ENCODE data around the gene SOX6. TPM values are rescaled to one million over a fixed set of nuclear protein-coding genes. Genes with fewer than 3 reads are reported as not detected.

SOX6 gene
- total RNA-seq, 2 experiments from 2014 or later: 0.13 TPM; not detected in 1

- Histone ChIP-seq H3K4me2 (ENCODE audit: low read length) (no peak overlapping the region), H4K20me1 (ENCODE audit: insufficient read depth, low read length) (no peaks in the 10 kb centered on the region), H3K9me2 (ENCODE audit: insufficient read depth, low read length) (no peaks in the 10 kb centered on the region), H3K27ac (ENCODE audit: low read depth, low read length, poor library complexity, severe bottlenecking) (no peak overlapping the region), H3K79me2 (ENCODE audit: insufficient read depth, low read depth, low read length) (no peaks in the 10 kb centered on the region), H2AFZ (ENCODE audit: low read length) (no peak overlapping the region), H3K4me1 (ENCODE audit: insufficient read depth, low read length, poor library complexity, severe bottlenecking) (no peaks in the 10 kb centered on the region), H3K9me3 (ENCODE audit: low read length) (no peaks in the 10 kb centered on the region), H3K4me3 (ENCODE audit: low read depth, low read length, poor library complexity, severe bottlenecking) (no peak overlapping the region), H3K36me3 (ENCODE audit: insufficient read depth, low read length) (no peaks in the 10 kb centered on the region)
- ChIA-PET CTCF (ENCODE audit: unreplicated experiment) (no interaction called here), POLR2A (no interaction called here)
- DNase-seq (ENCODE audit: low spot score): no peak
- TF ChIP-seq CTCF (conservative IDR thresholded peaks at IDR 0.05; ENCODE audit: low read length): no peak
- no peak for TF ChIP-seq EZH2phosphoT487 (IDR thresholded peaks at IDR 0.05; ENCODE audit: borderline replicate concordance, low read depth, low read length)
- BruUV-seq (replicated peaks): no TSS peak
- intact Hi-C loops (cut with micrococcal nuclease; ENCODE audit: unreplicated experiment): no loop called here
These were observed 347.3 kb downstream of the SOX6 start for GRCh38 chr11:16009021-16009420.

GRCh38 chr11:16007514-16007913, 348.8 kb downstream of the SOX6 start:
- no peaks in the 10 kb centered on the region for H3K4me1 ChIP-seq (ENCODE audit: insufficient read depth, low read length, poor library complexity, severe bottlenecking)
- no peaks in the 10 kb centered on the region for H3K9me2 ChIP-seq (ENCODE audit: insufficient read depth, low read length)
- H3K4me2 ChIP-seq (ENCODE audit: low read length): no peak overlapping the region
- intact Hi-C loops (cut with micrococcal nuclease; ENCODE audit: unreplicated experiment): no loop called here
- H4K20me1 ChIP-seq (ENCODE audit: insufficient read depth, low read length): no peaks in the 10 kb centered on the region
- H3K36me3 ChIP-seq (ENCODE audit: insufficient read depth, low read length): no peaks in the 10 kb centered on the region
- no peak for DNase-seq (ENCODE audit: low spot score)
- no peaks in the 10 kb centered on the region for H3K9me3 ChIP-seq (ENCODE audit: low read length)
- TF ChIP-seq CTCF (conservative IDR thresholded peaks at IDR 0.05; ENCODE audit: low read length) (no peak), EZH2phosphoT487 (IDR thresholded peaks at IDR 0.05; ENCODE audit: borderline replicate concordance, low read depth, low read length) (no peak)
- CTCF ChIA-PET (ENCODE audit: unreplicated experiment): no interaction called here
- H3K27ac ChIP-seq (ENCODE audit: low read depth, low read length, poor library complexity, severe bottlenecking): no peak overlapping the region
- BruUV-seq (replicated peaks): no TSS peak
- H3K79me2 ChIP-seq (ENCODE audit: insufficient read depth, low read depth, low read length): no peaks in the 10 kb centered on the region
- no peak overlapping the region for H3K4me3 ChIP-seq (ENCODE audit: low read depth, low read length, poor library complexity, severe bottlenecking)
- POLR2A ChIA-PET: no interaction called here
- no peak overlapping the region for H2AFZ ChIP-seq (ENCODE audit: low read length)

- POLR2A ChIA-PET: interaction anchor here (0.6 kb wide), 1 partner anchor 15 kb away, joined by 3 read pairs; no protein-coding TSS in a partner anchor
- no peaks in the 10 kb centered on the region for H3K79me2 ChIP-seq (ENCODE audit: insufficient read depth, low read depth, low read length)
- CTCF ChIA-PET (ENCODE audit: unreplicated experiment): no interaction called here
These were observed 353.4 kb downstream of the SOX6 start for GRCh38 chr11:16002942-16003341.

More at GRCh38 chr11:16002942-16003341, 353.4 kb downstream of the SOX6 start:
- DNase-seq (ENCODE audit: low spot score): no peak
- H3K36me3 ChIP-seq (ENCODE audit: insufficient read depth, low read length): no peaks in the 10 kb centered on the region
- no TSS peak for BruUV-seq (replicated peaks)
- H3K4me3 ChIP-seq (ENCODE audit: low read depth, low read length, poor library complexity, severe bottlenecking): no peak overlapping the region
- H3K4me1 ChIP-seq (ENCODE audit: insufficient read depth, low read length, poor library complexity, severe bottlenecking): no peaks in the 10 kb centered on the region
- no peak for TF ChIP-seq EZH2phosphoT487 (IDR thresholded peaks at IDR 0.05; ENCODE audit: borderline replicate concordance, low read depth, low read length)
- TF ChIP-seq CTCF (conservative IDR thresholded peaks at IDR 0.05; ENCODE audit: low read length): no peak
- no peaks in the 10 kb centered on the region for H3K9me3 ChIP-seq (ENCODE audit: low read length)
- no peak overlapping the region for H3K4me2 ChIP-seq (ENCODE audit: low read length)
- H4K20me1 ChIP-seq (ENCODE audit: insufficient read depth, low read length): no peaks in the 10 kb centered on the region
- H3K9me2 ChIP-seq (ENCODE audit: insufficient read depth, low read length): no peaks in the 10 kb centered on the region
- H3K27ac ChIP-seq (ENCODE audit: low read depth, low read length, poor library complexity, severe bottlenecking): no peak overlapping the region
- intact Hi-C loops (cut with micrococcal nuclease; ENCODE audit: unreplicated experiment): no loop called here
- no peak overlapping the region for H2AFZ ChIP-seq (ENCODE audit: low read length)

Measured in OCI-LY7 (cell line).